GM19467 (cell line): ENCODE data around the gene CNTNAP1.
"Not testable (repeated sequence)": the region's sequence is repeated elsewhere in the genome, so short reads cannot be mapped to it uniquely, and the experiment has no call there.

Experiments used
- ATAC-seq: cut with Tn5 transposase; IDR thresholded peaks from one replicate; pipeline ENCODE4 v1.9.1; 2021; ENCODE audit warnings: mild to moderate bottlenecking, moderate library complexity; ENCODE audit not compliant: unreplicated experiment

The CNTNAP1 gene

GRCh38 chr17:42681976-42682721, at the start of gene CNTNAP1:
Gene CNTNAP1 (plus strand): TSS chr17:42682531. CDS start chr17:42682830, 299 bp downstream.
- ATAC-seq = no peak

GRCh38 chr17:42632949-42633444, 49.3 kb upstream of the CNTNAP1 start:
- no peak for ATAC-seq

- no peak for ATAC-seq
Observed at GRCh38 chr17:42639525-42640113, 42.7 kb upstream of the CNTNAP1 start.

GRCh38 chr17:42640121-42640520, 42.2 kb upstream of the CNTNAP1 start:
- no peak for ATAC-seq

- no peak for ATAC-seq
Observed at GRCh38 chr17:42642336-42642735, 40.0 kb upstream of the CNTNAP1 start.

GRCh38 chr17:42647778-42648177, 34.6 kb upstream of the CNTNAP1 start:
- no peak for ATAC-seq

- no peak for ATAC-seq
Observed at GRCh38 chr17:42651392-42651791, 30.9 kb upstream of the CNTNAP1 start.

- ATAC-seq = no peak
Observed at GRCh38 chr17:42653179-42654124, 28.9 kb upstream of the CNTNAP1 start.

- no peak for ATAC-seq
Observed at GRCh38 chr17:42655528-42655927, 26.8 kb upstream of the CNTNAP1 start.

- ATAC-seq = no peak
Observed at GRCh38 chr17:42657824-42658588, 24.3 kb upstream of the CNTNAP1 start.

GRCh38 chr17:42659079-42659931, 23.0 kb upstream of the CNTNAP1 start, which contains the start of gene TUBG2:
Gene TUBG2 (plus strand): TSS chr17:42659284. CDS start chr17:42659504, 220 bp downstream.
- no peak for ATAC-seq

GRCh38 chr17:42659932-42660274, 22.4 kb upstream of the CNTNAP1 start:
- not testable (repeated sequence) for ATAC-seq

- ATAC-seq = no peak
Observed at GRCh38 chr17:42660692-42661345, 21.5 kb upstream of the CNTNAP1 start.

- no peak for ATAC-seq
Observed at GRCh38 chr17:42665581-42666001, 16.7 kb upstream of the CNTNAP1 start.

GRCh38 chr17:42666126-42666525, 16.2 kb upstream of the CNTNAP1 start:
- not testable (repeated sequence) for ATAC-seq

GRCh38 chr17:42667088-42667951, 15.0 kb upstream of the CNTNAP1 start:
- ATAC-seq = no peak

- ATAC-seq = no peak
Observed at GRCh38 chr17:42669705-42669976, 12.7 kb upstream of the CNTNAP1 start.
